ENCODE results near the gene ATG2A. TPM values are rescaled to one million over a fixed set of nuclear protein-coding genes. Genes with fewer than 3 reads are reported as not detected.

ATG2A gene
- total and polyA plus RNA-seq, 9 of the 15 experiments (the other 6 are each of a cell fraction or from before 2014, with no cell fraction given), result 0.25 to 45.9 (median 5.2) TPM

- TF ChIP-seq ZNF518B (CRISPR knock-in tag; IDR thresholded peaks at IDR 0.05), result no peak
- TF ChIP-seq ZNF133 (CRISPR knock-in tag; IDR thresholded peaks at IDR 0.05), result no peak
- TF ChIP-seq HIVEP1 (CRISPR knock-in tag; IDR thresholded peaks at IDR 0.05), result no peak
- TF ChIP-seq DIDO1 (tag; IDR thresholded peaks at IDR 0.05; ENCODE audit: low read depth), result no peak
- no peak for TF ChIP-seq PHF21A (IDR thresholded peaks at IDR 0.05; ENCODE audit: borderline replicate concordance, low read depth)
- no peak for TF ChIP-seq POLR2H (tag; IDR thresholded peaks at IDR 0.05; ENCODE audit: low read depth)
- TF ChIP-seq RBM22 (IDR thresholded peaks at IDR 0.05; ENCODE audit: low read depth, low read length, poor library complexity, severe bottlenecking), result no peak
- TF ChIP-seq CEBPB (tag; IDR thresholded peaks at IDR 0.05), result peak; percentile 44
- no peak for TF ChIP-seq MCM3 (IDR thresholded peaks at IDR 0.05)
- no peak for TF ChIP-seq ID3 (CRISPR knock-in tag; IDR thresholded peaks at IDR 0.05)
- peak; percentile 68; the same call in 1 of the 2 replicates for TF ChIP-seq ID3 (tag; IDR thresholded peaks at IDR 0.05)
- TF ChIP-seq HOXB6 (CRISPR knock-in tag; IDR thresholded peaks at IDR 0.05; ENCODE audit: borderline replicate concordance), result no peak
- 0 out of 2 replicates have a peak, but pooled peaks have one; percentile 39 for TF ChIP-seq GABPA (tag; conservative IDR thresholded peaks at IDR 0.05; ENCODE audit: low read depth)
- no peak for TF ChIP-seq PYGO2 (tag; IDR thresholded peaks at IDR 0.05)
- peak; percentile 81 for TF ChIP-seq NFE2 (IDR thresholded peaks at IDR 0.05; ENCODE audit: low read depth)
- no peak for TF ChIP-seq FOXJ2 (tag; IDR thresholded peaks at IDR 0.05)
- peak; percentile 28; the same call in 1 of the 2 replicates for TF ChIP-seq MTA2 (IDR thresholded peaks at IDR 0.05; ENCODE audit: low read depth)
- TF ChIP-seq GABPB1 (CRISPR knock-in tag; IDR thresholded peaks at IDR 0.05), result 0 out of 2 replicates have a peak, but pooled peaks have one; percentile 7
- no peak for TF ChIP-seq SMAD3 (CRISPR knock-in tag; conservative IDR thresholded peaks at IDR 0.05)
- TF ChIP-seq MED1 (CRISPR knock-in tag; IDR thresholded peaks at IDR 0.05; ENCODE audit: borderline replicate concordance), result no peak
- no peak for TF ChIP-seq TSHZ1 (CRISPR knock-in tag; IDR thresholded peaks at IDR 0.05)
Observed at GRCh38 chr11:64870176-64870892, 46.7 kb downstream of the ATG2A start (continued).

Data from K562 (cell line).